Limb (tissue), 2 donors: ENCODE data around the gene EVC.
"Not testable (repeated sequence)": the region's sequence is repeated elsewhere in the genome, so short reads cannot be mapped to it uniquely, and the experiment has no call there.

Experiments
- DNase-seq, 2 donors: peaks; one replicate each; pipeline ENCODE4 v3.0.0-alpha.2; 2016; ENCODE audit errors: extremely low spot score in 2 of 2

EVC gene

GRCh38 chr4:5839751-5840674 is 129.0 kb downstream of the EVC start:
- peak; percentile 43 to 72 for DNase-seq

DNA sequence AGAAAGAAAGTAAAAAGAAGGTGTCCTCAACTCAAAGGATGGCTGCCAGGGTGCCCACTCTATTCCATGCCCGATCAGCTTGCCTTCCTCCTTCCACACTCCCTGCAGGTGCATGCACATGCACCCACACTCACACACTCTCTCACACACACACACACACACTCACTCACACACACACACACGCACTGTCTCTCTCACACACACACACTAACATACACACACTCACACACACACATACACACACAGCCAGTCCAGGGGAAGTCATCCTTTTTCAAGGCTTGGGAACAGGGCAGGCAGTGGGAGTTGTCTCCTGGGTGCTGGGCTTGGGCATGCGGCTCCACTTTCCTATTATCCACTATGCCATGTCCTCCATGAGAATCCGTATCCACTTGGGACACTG is 131.5 kb downstream of the EVC start:
- no peak for DNase-seq

GRCh38 chr4:5843573-5844530 is 132.9 kb downstream of the EVC start:
- DNase-seq = no peak

DNA sequence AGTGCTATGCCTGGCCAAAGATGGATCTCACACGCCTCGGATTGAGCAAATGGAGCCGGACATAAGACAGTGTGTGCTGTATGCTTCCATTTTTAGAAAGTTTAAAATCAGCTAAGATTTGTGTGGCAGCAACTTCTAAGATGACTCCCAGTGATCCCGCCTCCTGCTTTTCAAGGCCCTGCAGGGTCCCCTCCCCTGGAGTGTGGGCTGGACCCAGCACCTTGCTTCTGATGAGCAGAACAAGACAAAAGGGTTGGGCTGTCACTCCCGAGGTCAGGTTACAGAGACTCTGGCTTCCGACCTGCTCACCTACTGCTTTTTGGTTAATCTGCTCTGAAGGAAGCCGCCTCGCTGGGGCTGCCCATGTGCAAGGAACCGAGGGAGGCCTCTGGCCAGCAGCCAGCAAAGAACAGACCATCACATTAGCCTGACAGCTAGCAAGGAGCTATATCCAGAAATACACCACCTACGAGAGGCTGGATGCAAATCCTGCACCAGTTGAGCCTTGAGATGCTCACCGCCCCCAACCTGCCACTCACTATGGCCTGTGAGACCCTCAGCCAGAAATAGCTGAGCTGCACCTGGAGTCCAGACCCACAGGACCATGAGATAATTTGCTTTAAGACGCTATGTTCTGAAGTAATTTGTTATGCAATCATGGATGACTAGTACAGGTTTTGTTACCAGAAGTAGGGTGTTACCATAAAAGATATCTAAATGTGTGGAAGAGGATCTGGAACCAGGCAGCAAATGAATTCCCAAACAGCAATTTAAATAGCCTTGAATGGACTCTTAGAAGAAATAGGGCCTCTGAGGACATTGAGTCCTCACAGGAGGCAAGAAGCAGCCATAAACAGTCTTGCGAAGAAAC is 134.3 kb downstream of the EVC start:
- DNase-seq = no peak

GRCh38 chr4:5851637-5852301 is 140.8 kb downstream of the EVC start:
- no peak for DNase-seq

DNA sequence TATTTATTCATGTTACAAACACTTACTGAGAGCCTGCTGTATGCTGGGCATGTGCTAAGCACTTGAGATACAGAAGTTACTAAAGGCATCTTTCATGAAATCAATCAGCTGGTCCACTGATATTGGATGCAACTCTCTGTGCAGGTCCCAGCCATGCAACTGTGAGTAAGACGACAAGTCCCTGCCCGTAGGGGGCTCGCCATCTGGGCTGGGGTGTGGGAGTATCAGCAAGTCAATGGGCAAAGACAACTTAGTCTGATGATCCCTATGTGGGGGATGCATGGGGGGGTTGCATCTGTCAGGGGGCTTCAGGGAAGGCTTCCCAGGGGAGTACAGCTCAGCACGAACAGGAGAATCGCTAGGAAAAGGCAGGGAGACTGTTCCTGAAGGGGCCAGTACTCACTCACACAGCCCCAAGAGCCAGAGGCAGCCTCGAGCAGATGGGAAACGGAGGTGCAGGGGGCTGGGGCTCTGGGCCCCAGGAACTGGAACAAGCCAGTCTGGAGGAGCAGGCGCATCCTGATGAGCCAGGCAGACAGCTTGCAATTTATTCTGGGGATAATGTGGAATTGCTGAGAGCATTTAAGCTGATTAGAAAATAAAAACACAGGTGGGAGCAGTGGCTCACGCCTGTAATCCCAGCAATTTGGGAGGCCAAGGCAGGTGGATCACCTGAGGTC is 141.7 kb downstream of the EVC start:
- no peak for DNase-seq

DNA sequence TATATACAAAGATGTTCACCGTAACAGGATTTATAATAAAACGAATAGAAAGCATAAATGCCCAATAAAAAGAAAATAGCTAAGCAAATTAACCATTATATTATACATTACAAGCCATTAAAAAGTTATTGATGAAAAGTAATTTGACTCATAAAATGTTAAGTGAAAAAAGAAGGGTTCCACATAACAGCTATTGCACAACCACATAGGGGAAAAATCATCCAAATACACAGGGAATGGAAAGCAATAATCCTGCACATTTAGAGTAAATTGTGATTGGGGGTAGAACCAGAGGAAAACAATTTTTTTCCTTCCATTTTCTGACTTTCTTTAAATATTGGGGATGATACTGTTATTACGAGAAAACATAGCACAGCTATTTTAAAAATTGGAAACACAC is 143.9 kb downstream of the EVC start:
- no peak for DNase-seq

- not testable (repeated sequence) for DNase-seq
These were observed 145.4 kb downstream of the EVC start for GRCh38 chr4:5856362-5856761.

DNA sequence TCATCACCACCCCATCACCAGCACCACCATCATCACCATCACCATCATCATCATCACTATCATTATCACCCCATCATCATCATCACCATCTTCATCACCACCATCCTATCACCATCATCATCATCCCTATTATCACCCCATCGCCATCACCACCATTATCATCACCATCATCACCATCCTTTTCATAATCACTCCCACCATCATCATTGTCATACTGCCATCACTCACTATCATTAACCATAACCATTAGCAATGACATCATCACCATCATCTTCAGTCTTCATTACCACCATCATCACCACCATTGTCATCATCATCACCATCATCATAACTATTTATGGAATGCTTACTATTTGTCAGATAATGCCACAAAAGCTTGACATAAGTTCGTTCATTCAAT is 146.2 kb downstream of the EVC start:
- DNase-seq = no peak

- DNase-seq = no peak
These were observed 147.2 kb downstream of the EVC start for GRCh38 chr4:5858020-5858769.

GRCh38 chr4:5863461-5864113 is 152.6 kb downstream of the EVC start:
- DNase-seq = no peak
